ENCODE data around the gene ILDR2. TPM values are rescaled to one million over a fixed set of nuclear protein-coding genes. Genes with fewer than 3 reads are reported as not detected.
A peak's percentile ranks its signal among the peaks of the same experiment; 100 is the strongest.

The ILDR2 gene, protein sequence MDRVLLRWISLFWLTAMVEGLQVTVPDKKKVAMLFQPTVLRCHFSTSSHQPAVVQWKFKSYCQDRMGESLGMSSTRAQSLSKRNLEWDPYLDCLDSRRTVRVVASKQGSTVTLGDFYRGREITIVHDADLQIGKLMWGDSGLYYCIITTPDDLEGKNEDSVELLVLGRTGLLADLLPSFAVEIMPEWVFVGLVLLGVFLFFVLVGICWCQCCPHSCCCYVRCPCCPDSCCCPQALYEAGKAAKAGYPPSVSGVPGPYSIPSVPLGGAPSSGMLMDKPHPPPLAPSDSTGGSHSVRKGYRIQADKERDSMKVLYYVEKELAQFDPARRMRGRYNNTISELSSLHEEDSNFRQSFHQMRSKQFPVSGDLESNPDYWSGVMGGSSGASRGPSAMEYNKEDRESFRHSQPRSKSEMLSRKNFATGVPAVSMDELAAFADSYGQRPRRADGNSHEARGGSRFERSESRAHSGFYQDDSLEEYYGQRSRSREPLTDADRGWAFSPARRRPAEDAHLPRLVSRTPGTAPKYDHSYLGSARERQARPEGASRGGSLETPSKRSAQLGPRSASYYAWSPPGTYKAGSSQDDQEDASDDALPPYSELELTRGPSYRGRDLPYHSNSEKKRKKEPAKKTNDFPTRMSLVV
- 0.04 TPM for polyA plus RNA-seq (2013)

DNA sequence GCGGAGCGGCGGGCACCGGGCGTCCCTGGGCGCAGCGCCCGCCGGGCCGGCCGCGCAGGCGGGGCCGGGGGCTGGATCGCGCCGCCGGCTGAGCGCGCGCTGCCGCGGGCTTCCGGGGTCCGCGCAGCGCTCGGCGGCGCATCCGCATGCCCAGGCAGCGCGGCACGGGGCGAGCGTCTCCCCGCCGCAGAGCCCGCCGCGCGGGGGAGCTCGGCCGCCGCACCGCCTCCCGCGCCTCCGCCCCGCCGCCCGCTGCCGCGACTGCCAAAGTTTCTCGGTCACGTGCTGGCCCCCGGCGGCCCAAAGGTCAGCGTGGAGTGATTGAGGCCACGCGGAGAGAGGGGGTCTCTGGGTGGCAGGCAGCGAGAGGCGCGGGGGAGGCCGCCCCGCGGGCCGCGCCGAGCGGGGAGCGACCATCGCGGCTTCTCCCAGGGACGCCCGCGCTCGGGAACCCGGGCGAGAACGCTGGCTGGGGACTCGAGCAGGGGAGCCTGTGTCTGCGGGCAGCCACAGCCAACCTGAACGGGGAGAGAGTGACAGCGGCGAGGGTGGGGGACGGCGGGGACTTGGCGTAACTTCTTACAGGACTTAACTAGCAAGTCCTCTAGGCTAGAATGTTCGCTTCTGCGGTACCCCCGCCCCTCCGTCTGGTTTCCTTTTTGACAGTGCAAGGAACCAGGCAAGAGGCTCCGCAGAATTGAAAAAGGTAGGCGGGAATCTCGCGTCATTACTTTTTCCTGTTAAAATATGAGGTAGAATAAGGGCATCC is at the start of gene ILDR2:
Gene ILDR2, minus strand, starts transcription at position 180 of the 769 bp plus-strand sequence. CDS start 272 bp downstream, outside the sequence.
- H3K27me3 ChIP-seq (replicated peaks in 2 of 5; ENCODE audit: control insufficient read depth in 4 of 5, insufficient read depth in 5 of 5, low read length in 4 of 5), result peaks cover 0 to 54% (median 24%) of the 10 kb centered on the region in 5 experiments
- WGBS (ENCODE audit: insufficient coverage), result under 1% methylated on average over 67 of the region's 97 CpGs
- peaks cover 0 to 16% (median 11%) of the 10 kb centered on the region in 4 experiments for H3K4me1 ChIP-seq (ENCODE audit: control extremely low read depth in 1 of 4, control insufficient read depth in 4 of 4, insufficient read depth in 4 of 4, low read length in 3 of 4)
- H3K27ac ChIP-seq (ENCODE audit: insufficient read depth in 1 of 2, low read depth in 1 of 2, low read length in 2 of 2, poor library complexity in 1 of 2, severe bottlenecking in 2 of 2), result no peak within 1 kb of the TSS
- H3K9me3 ChIP-seq (ENCODE audit: control extremely low read depth in 1 of 5, control insufficient read depth in 4 of 5, insufficient read depth in 2 of 5, low read depth in 1 of 5, low read length in 4 of 5), result no peaks in the 10 kb centered on the region
- H3K36me3 ChIP-seq (ENCODE audit: control insufficient read depth in 4 of 4, insufficient read depth in 4 of 4, low read length in 3 of 4), result no peaks in the 10 kb centered on the region
- peak; percentile 54 to 85 (median 79) for DNase-seq
- CTCF ChIA-PET, result interaction anchor here (3.5 kb wide), 1 partner anchor 82 kb away, joined by 19 read pairs; no protein-coding TSS in a partner anchor
- H3K4me3 ChIP-seq (ENCODE audit: control insufficient read depth in 1 of 7, extremely low read depth in 1 of 7, insufficient read depth in 4 of 7, low read depth in 2 of 7, low read length in 6 of 7), result peak within 1 kb of the TSS; percentile 55 to 82 (median 72)
- POLR2A ChIA-PET, result interaction anchor here (0.6 kb wide), 1 partner anchor 11 kb away, joined by 3 read pairs; no protein-coding TSS in a partner anchor

DNA sequence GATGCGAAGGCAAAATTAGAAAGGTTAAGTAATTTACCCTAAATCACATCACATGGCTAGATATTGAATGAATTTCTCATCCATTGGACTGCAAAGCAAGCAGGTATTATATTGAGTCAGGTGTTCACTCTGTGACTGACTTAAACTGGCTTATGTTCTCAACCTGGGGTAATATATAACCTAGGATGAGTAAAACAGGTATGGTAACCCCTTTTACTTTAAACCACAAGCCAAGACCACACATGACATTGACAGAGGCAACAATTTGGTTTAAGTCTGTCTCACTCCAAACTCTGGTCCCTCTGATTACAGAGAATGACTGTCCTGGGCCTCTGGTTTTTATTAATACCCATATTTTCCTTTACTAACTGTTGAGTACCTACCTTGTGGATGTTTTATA is 47.0 kb upstream of the ILDR2 start:
- no CpG with 5 or more reads among the region's 1 CpG for WGBS (ENCODE audit: insufficient coverage)
- no peak overlapping the region for H3K4me3 ChIP-seq (ENCODE audit: control insufficient read depth in 1 of 7, extremely low read depth in 1 of 7, insufficient read depth in 4 of 7, low read depth in 2 of 7, low read length in 6 of 7)
- DNase-seq, result no peak
- CTCF ChIA-PET, result interaction anchor here (1.1 kb wide), 1 partner anchor 112 kb away, joined by 3 read pairs; no protein-coding TSS in a partner anchor
- POLR2A ChIA-PET, result no interaction called here
- H3K4me1 ChIP-seq (ENCODE audit: control extremely low read depth in 1 of 4, control insufficient read depth in 4 of 4, insufficient read depth in 4 of 4, low read length in 3 of 4), result no peaks in the 10 kb centered on the region
- H3K9me3 ChIP-seq (ENCODE audit: control extremely low read depth in 1 of 5, control insufficient read depth in 4 of 5, insufficient read depth in 2 of 5, low read depth in 1 of 5, low read length in 4 of 5), result peaks cover 0 to 3% (median 0%) of the 10 kb centered on the region in 5 experiments
- no peak overlapping the region for H3K27ac ChIP-seq (ENCODE audit: insufficient read depth in 1 of 2, low read depth in 1 of 2, low read length in 2 of 2, poor library complexity in 1 of 2, severe bottlenecking in 2 of 2)
- H3K36me3 ChIP-seq (ENCODE audit: control insufficient read depth in 4 of 4, insufficient read depth in 4 of 4, low read length in 3 of 4), result no peaks in the 10 kb centered on the region
- no peaks in the 10 kb centered on the region for H3K27me3 ChIP-seq (replicated peaks in 2 of 5; ENCODE audit: control insufficient read depth in 4 of 5, insufficient read depth in 5 of 5, low read length in 4 of 5)

GRCh38 chr1:167016100-167016750 is 40.9 kb upstream of the ILDR2 start:
- POLR2A ChIA-PET, result no interaction called here
- Histone ChIP-seq H3K27ac (ENCODE audit: insufficient read depth in 1 of 2, low read depth in 1 of 2, low read length in 2 of 2, poor library complexity in 1 of 2, severe bottlenecking in 2 of 2) (no peak overlapping the region), H3K4me3 (ENCODE audit: control insufficient read depth in 1 of 7, extremely low read depth in 1 of 7, insufficient read depth in 4 of 7, low read depth in 2 of 7, low read length in 6 of 7) (peak overlapping the region in 1 of 7 experiments; percentile 10), H3K9me3 (ENCODE audit: control extremely low read depth in 1 of 5, control insufficient read depth in 4 of 5, insufficient read depth in 2 of 5, low read depth in 1 of 5, low read length in 4 of 5) (no peaks in the 10 kb centered on the region), H3K4me1 (ENCODE audit: control extremely low read depth in 1 of 4, control insufficient read depth in 4 of 4, insufficient read depth in 4 of 4, low read length in 3 of 4) (peaks cover 0 to 7% (median 0%) of the 10 kb centered on the region in 4 experiments), H3K27me3 (replicated peaks in 2 of 5; ENCODE audit: control insufficient read depth in 4 of 5, insufficient read depth in 5 of 5, low read length in 4 of 5) (peaks cover 0 to 3% (median 0%) of the 10 kb centered on the region in 5 experiments), H3K36me3 (ENCODE audit: control insufficient read depth in 4 of 4, insufficient read depth in 4 of 4, low read length in 3 of 4) (no peaks in the 10 kb centered on the region)
- CTCF ChIA-PET, result interaction anchor here (1.0 kb wide), 1 partner anchor 43 kb away, joined by 3 read pairs; no protein-coding TSS in a partner anchor
- DNase-seq, result peak in 2 of 3 donors; percentile 37 to 41
- WGBS (ENCODE audit: insufficient coverage), result 42% methylated on average over 2 of the region's 6 CpGs

DNA sequence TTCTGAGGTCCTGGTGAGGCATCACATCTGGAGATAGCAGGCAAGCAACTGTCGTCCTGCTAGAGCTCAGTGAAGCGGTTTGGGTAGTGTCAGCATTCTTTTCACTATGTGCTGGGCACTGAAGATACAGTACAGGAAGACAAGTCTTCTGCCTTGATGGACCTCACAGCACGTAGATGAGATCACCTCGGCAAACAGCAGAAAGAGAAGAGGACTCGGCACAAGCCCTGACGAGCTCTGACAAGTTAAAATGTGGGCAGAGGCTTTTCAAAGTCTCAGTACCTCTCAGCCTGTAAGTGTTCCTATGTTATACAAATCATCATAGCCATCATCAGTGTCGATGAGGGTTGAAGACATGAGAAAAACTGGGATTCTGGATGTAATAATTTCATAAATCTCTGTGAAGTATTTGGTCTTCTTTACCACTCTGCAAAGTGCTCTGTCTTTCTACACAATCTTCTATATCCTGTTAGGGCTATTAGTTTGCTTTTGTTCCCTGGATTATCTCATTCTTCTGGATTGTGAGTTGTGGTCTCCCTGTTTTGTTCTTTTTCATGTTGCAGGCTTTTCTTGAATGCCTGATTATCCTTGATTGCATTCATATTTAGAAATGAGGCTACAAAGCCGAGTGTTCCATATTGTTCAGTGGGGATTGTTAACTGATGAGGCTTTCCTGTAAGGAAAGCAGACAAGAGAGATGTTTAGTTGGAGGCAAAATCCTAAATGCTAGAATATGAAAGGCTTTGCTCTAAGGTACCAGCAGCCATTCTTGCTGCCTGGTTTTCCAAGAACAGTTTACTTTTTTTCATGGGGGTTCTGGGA is 38.0 kb upstream of the ILDR2 start:
- DNase-seq, result no peak
- H3K27me3 ChIP-seq (replicated peaks in 2 of 5; ENCODE audit: control insufficient read depth in 4 of 5, insufficient read depth in 5 of 5, low read length in 4 of 5), result peaks cover 0 to 3% (median 0%) of the 10 kb centered on the region in 5 experiments
- no peak overlapping the region for H3K4me3 ChIP-seq (ENCODE audit: control insufficient read depth in 1 of 7, extremely low read depth in 1 of 7, insufficient read depth in 4 of 7, low read depth in 2 of 7, low read length in 6 of 7)
- ChIA-PET POLR2A (no interaction called here), CTCF (interaction anchor here (1.0 kb wide), 1 partner anchor 102 kb away, joined by 3 read pairs; no protein-coding TSS in a partner anchor)
- peaks cover 0 to 13% (median 2%) of the 10 kb centered on the region in 4 experiments for H3K4me1 ChIP-seq (ENCODE audit: control extremely low read depth in 1 of 4, control insufficient read depth in 4 of 4, insufficient read depth in 4 of 4, low read length in 3 of 4)
- WGBS (ENCODE audit: insufficient coverage), result 93% methylated on average over 7 of the region's 8 CpGs
- no peaks in the 10 kb centered on the region for H3K36me3 ChIP-seq (ENCODE audit: control insufficient read depth in 4 of 4, insufficient read depth in 4 of 4, low read length in 3 of 4)
- no peaks in the 10 kb centered on the region for H3K9me3 ChIP-seq (ENCODE audit: control extremely low read depth in 1 of 5, control insufficient read depth in 4 of 5, insufficient read depth in 2 of 5, low read depth in 1 of 5, low read length in 4 of 5)
- H3K27ac ChIP-seq (ENCODE audit: insufficient read depth in 1 of 2, low read depth in 1 of 2, low read length in 2 of 2, poor library complexity in 1 of 2, severe bottlenecking in 2 of 2), result no peak overlapping the region

GRCh38 chr1:167012570-167012969 is 37.2 kb upstream of the ILDR2 start:
- Histone ChIP-seq H3K27me3 (replicated peaks in 2 of 5; ENCODE audit: control insufficient read depth in 4 of 5, insufficient read depth in 5 of 5, low read length in 4 of 5) (peaks cover 0 to 3% (median 0%) of the 10 kb centered on the region in 5 experiments), H3K36me3 (ENCODE audit: control insufficient read depth in 4 of 4, insufficient read depth in 4 of 4, low read length in 3 of 4) (no peaks in the 10 kb centered on the region), H3K27ac (ENCODE audit: insufficient read depth in 1 of 2, low read depth in 1 of 2, low read length in 2 of 2, poor library complexity in 1 of 2, severe bottlenecking in 2 of 2) (no peak overlapping the region), H3K4me3 (ENCODE audit: control insufficient read depth in 1 of 7, extremely low read depth in 1 of 7, insufficient read depth in 4 of 7, low read depth in 2 of 7, low read length in 6 of 7) (no peak overlapping the region), H3K9me3 (ENCODE audit: control extremely low read depth in 1 of 5, control insufficient read depth in 4 of 5, insufficient read depth in 2 of 5, low read depth in 1 of 5, low read length in 4 of 5) (no peaks in the 10 kb centered on the region), H3K4me1 (ENCODE audit: control extremely low read depth in 1 of 4, control insufficient read depth in 4 of 4, insufficient read depth in 4 of 4, low read length in 3 of 4) (peaks cover 0 to 13% (median 2%) of the 10 kb centered on the region in 4 experiments)
- 100% methylated on average over 2 of the region's 2 CpGs for WGBS (ENCODE audit: insufficient coverage)
- ChIA-PET POLR2A (no interaction called here), CTCF (interaction anchor here (0.7 to 0.8 kb wide), 2 partner anchors 103 to 143 kb away, joined by 3 read pairs; no protein-coding TSS in a partner anchor)
- no peak for DNase-seq

All from common myeloid progenitor, CD34-positive (primary cell).